Osteoblast (primary cell): Measurements from ENCODE around the gene CCDC148. TPM values are rescaled to one million over a fixed set of nuclear protein-coding genes. Genes with fewer than 3 reads are reported as not detected.

Experiments used
- DNase-seq: peaks from one replicate; pipeline ENCODE4 v3.0.0; 2011; ENCODE audit warnings: low spot score, mixed read lengths; ENCODE audit not compliant: insufficient read length; ENCODE audit errors: missing footprints
- H2AFZ ChIP-seq: 2 replicates; pipeline ENCODE4 v1.6.0; 2011; ENCODE audit warnings: mild to moderate bottlenecking, low read length
- H3K27ac ChIP-seq: 2 replicates; pipeline ENCODE4 v1.5.1; 2011; ENCODE audit warnings: mild to moderate bottlenecking, low read depth, low read length, moderate library complexity
- H3K27me3 ChIP-seq: 2 replicates; pipeline ENCODE4 v1.6.0; 2012; ENCODE audit warnings: mild to moderate bottlenecking, control low read depth, inconsistent platforms, low read length, moderate library complexity; ENCODE audit not compliant: insufficient read depth
- H3K36me3 ChIP-seq: 2 replicates; pipeline ENCODE4 v1.5.1; 2011; ENCODE audit warnings: mild to moderate bottlenecking, low read length, control low read depth, moderate library complexity; ENCODE audit not compliant: insufficient read depth
- H3K4me1 ChIP-seq: 2 replicates; pipeline ENCODE4 v1.5.1; 2011; ENCODE audit warnings: mild to moderate bottlenecking, low read length, control low read depth, moderate library complexity; ENCODE audit not compliant: insufficient read depth
- H3K4me2 ChIP-seq: 2 replicates; pipeline ENCODE4 v1.6.0; 2011; ENCODE audit warnings: mild to moderate bottlenecking, low read length; ENCODE audit not compliant: insufficient read depth
- H3K4me3 ChIP-seq: fragments of 200-600 bp; sonication (generic); 3 replicates; pipeline ENCODE4 v1.5.1; 2012; ENCODE audit warnings: mild to moderate bottlenecking, low read length, inconsistent platforms; ENCODE audit not compliant: insufficient read depth
- H3K79me2 ChIP-seq: 2 replicates; pipeline ENCODE4 v1.6.0; 2012; ENCODE audit warnings: mild to moderate bottlenecking, low read length, control low read depth, inconsistent platforms; ENCODE audit not compliant: insufficient read depth
- H3K9me3 ChIP-seq: 2 replicates; pipeline ENCODE4 v1.5.1; 2011; ENCODE audit warnings: low read depth, low read length, control low read depth
- H4K20me1 ChIP-seq: 2 replicates; pipeline ENCODE4 v1.6.0; 2012; ENCODE audit warnings: mild to moderate bottlenecking, low read length, control low read depth; ENCODE audit not compliant: insufficient read depth
- CTCF ChIP-seq: IDR thresholded peaks from 2 replicates; pipeline ENCODE4 v1.5.1; 2011; ENCODE audit warnings: mild to moderate bottlenecking, low read depth, low read length, moderate library complexity; ENCODE audit errors: extremely low read depth
- total RNA-seq: library from RNA; depleted of rRNA; stranded (reverse); fragments of >200 nt; gene quantifications from 2 replicates; pipeline ENCODE4 v1.2.3, GENCODE V29; 2012

Gene CCDC148
- total RNA-seq, 1 donor = 1.8 TPM

- Histone ChIP-seq H3K4me2 (no peak overlapping the region), H3K27ac (no peak overlapping the region), H3K79me2 (no peaks in the 10 kb centered on the region), H3K4me1 (no peaks in the 10 kb centered on the region), H4K20me1 (no peaks in the 10 kb centered on the region), H2AFZ (no peak overlapping the region), H3K36me3 (no peaks in the 10 kb centered on the region), H3K27me3 (no peaks in the 10 kb centered on the region), H3K4me3 (no peak overlapping the region), H3K9me3 (no peaks in the 10 kb centered on the region)
- DNase-seq = no peak
- no peak for TF ChIP-seq CTCF
Observed at GRCh38 chr2:158251356-158251755, 205.2 kb downstream of the CCDC148 start.

- H3K36me3 ChIP-seq = no peaks in the 10 kb centered on the region
- no peak overlapping the region for H3K4me3 ChIP-seq
- no peak overlapping the region for H3K4me2 ChIP-seq
- no peak overlapping the region for H2AFZ ChIP-seq
- H3K79me2 ChIP-seq = no peaks in the 10 kb centered on the region
- no peaks in the 10 kb centered on the region for H4K20me1 ChIP-seq
- H3K27ac ChIP-seq = no peak overlapping the region
- TF ChIP-seq CTCF = no peak
- no peaks in the 10 kb centered on the region for H3K4me1 ChIP-seq
- H3K27me3 ChIP-seq = no peaks in the 10 kb centered on the region
- DNase-seq = no peak
- no peaks in the 10 kb centered on the region for H3K9me3 ChIP-seq
Observed at GRCh38 chr2:158243392-158243791, 213.2 kb downstream of the CCDC148 start.

GRCh38 chr2:158242280-158242679, 214.3 kb downstream of the CCDC148 start:
- Histone ChIP-seq H3K9me3 (no peaks in the 10 kb centered on the region), H4K20me1 (no peaks in the 10 kb centered on the region), H3K4me1 (no peaks in the 10 kb centered on the region), H3K27me3 (no peaks in the 10 kb centered on the region), H3K4me3 (no peak overlapping the region), H3K4me2 (no peak overlapping the region), H2AFZ (no peak overlapping the region), H3K36me3 (no peaks in the 10 kb centered on the region), H3K79me2 (no peaks in the 10 kb centered on the region), H3K27ac (no peak overlapping the region)
- no peak for DNase-seq
- TF ChIP-seq CTCF = no peak

GRCh38 chr2:158240975-158241374, 215.6 kb downstream of the CCDC148 start:
- H3K4me1 ChIP-seq = no peaks in the 10 kb centered on the region
- no peaks in the 10 kb centered on the region for H4K20me1 ChIP-seq
- no peak overlapping the region for H3K27ac ChIP-seq
- H3K36me3 ChIP-seq = no peaks in the 10 kb centered on the region
- no peaks in the 10 kb centered on the region for H3K79me2 ChIP-seq
- H3K4me2 ChIP-seq = no peak overlapping the region
- no peaks in the 10 kb centered on the region for H3K9me3 ChIP-seq
- DNase-seq = no peak
- no peak overlapping the region for H3K4me3 ChIP-seq
- TF ChIP-seq CTCF = no peak
- no peak overlapping the region for H2AFZ ChIP-seq
- H3K27me3 ChIP-seq = no peaks in the 10 kb centered on the region
